ENCODE measurements around the gene PHACTR1.

Gene PHACTR1

DNA sequence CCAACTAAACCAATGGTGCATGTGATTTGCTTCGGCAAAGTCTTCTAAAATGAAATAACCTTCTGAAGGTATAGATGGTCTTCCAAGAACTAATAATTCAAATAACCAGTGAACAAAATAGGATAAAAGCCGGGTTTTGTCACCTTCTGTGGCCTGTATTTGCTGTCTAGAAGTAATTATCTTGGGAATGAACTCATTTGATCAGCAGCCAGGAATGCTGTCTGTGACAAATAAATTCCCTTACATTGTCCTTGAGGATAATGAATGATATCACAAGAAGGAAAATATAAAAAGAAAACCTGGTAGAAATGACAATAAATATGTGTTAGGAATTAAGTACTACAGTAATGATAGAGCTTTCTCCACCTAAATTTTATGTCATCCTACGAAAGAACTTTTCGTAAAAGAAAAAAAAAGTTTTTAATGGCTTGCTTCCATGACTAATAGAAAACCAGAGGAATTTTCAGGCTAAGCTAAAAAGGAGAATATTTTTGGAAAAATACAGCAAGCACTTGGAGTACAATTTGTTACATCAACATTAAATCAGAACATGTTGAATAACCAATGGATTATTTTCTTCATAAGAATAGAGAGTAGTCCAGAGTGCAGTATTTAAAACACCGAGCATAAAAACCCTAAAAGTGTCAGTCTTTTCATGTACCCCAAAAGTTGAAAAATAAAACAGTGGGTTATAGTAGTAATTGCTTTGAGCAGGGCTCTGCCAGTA, 364.1 kb downstream of the PHACTR1 start:
- FAIRE-seq (no peak), DNase-seq (ENCODE audit: insufficient read length, low spot score) (no peak)
- no peak for TF ChIP-seq TAF1 (IDR thresholded peaks at IDR 0.05; ENCODE audit: low read depth, low read length)
- no peak for TF ChIP-seq POLR2A (IDR thresholded peaks at IDR 0.05; ENCODE audit: low read depth, low read length)
- TF ChIP-seq POU2F2 (IDR thresholded peaks at IDR 0.05; ENCODE audit: low read depth, low read length), result no peak
- TF ChIP-seq PAX5 (IDR thresholded peaks at IDR 0.05; ENCODE audit: insufficient read depth, low read length, severe bottlenecking), result no peak
- no peak for TF ChIP-seq POLR2AphosphoS5 (IDR thresholded peaks at IDR 0.05; ENCODE audit: low read depth, low read length)
- TF ChIP-seq SPI1 (IDR thresholded peaks at IDR 0.05; ENCODE audit: low read depth, low read length), result no peak

DNA sequence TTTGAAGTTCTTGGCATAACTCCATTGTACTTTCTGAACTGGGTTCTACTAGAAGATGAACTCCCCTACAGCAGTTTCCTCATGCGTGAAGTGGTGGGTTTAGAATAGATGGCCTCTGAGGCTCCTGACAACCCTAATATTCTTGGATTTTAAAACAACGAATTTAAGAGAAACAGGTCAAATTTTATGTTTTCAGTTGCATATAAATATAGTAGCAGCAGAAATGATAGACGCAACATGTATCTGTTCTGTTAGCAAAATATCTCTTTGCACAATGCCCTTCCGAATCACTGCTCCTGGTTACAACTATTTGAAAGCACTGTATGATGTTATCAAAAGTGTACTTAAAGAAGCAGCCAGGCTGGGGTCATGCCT, 364.6 kb downstream of the PHACTR1 start:
- TF ChIP-seq TAF1 (IDR thresholded peaks at IDR 0.05; ENCODE audit: low read depth, low read length) (no peak), SPI1 (IDR thresholded peaks at IDR 0.05; ENCODE audit: low read depth, low read length) (no peak), POU2F2 (IDR thresholded peaks at IDR 0.05; ENCODE audit: low read depth, low read length) (no peak), PAX5 (IDR thresholded peaks at IDR 0.05; ENCODE audit: insufficient read depth, low read length, severe bottlenecking) (no peak), POLR2AphosphoS5 (IDR thresholded peaks at IDR 0.05; ENCODE audit: low read depth, low read length) (no peak), POLR2A (IDR thresholded peaks at IDR 0.05; ENCODE audit: low read depth, low read length) (no peak)
- no peak for DNase-seq (ENCODE audit: insufficient read length, low spot score)
- FAIRE-seq, result no peak

DNA sequence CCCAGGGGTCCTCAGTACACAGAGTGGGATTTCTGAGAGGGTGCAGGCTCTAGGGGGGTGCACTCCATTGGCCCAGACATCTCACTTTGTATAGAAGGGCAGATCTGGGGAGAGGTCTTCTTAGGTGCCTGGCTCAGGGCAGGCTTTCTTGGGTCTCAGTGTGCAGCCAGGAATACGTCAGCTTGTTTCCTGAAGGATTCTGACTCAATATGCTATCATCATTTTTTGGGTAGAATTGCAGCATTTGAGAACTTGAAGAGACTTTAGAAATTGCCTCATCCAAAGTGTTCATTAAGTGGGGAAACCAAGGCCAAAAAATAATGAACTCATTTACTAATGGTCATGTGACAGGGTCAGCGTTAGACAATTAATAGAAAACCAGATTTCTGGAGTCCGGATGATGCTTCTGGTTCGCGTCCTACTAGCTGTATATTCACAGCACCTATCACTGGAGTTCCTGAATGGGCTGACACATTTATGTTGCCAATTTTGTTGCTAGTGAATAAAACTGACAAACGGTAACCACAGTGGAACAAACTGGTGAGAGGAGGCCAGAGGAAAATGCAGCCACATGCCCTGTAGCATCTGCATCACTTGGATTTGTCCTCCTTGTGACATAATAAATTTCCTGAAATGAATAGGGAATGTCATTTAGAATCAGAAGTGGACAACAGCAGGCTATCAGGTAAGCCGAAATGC, 372.9 kb downstream of the PHACTR1 start:
- no peak for FAIRE-seq
- no peak for DNase-seq (ENCODE audit: insufficient read length, low spot score)
- no peak for TF ChIP-seq PAX5 (IDR thresholded peaks at IDR 0.05; ENCODE audit: insufficient read depth, low read length, severe bottlenecking)
- no peak for TF ChIP-seq TAF1 (IDR thresholded peaks at IDR 0.05; ENCODE audit: low read depth, low read length)
- TF ChIP-seq SPI1 (IDR thresholded peaks at IDR 0.05; ENCODE audit: low read depth, low read length), result no peak
- TF ChIP-seq POU2F2 (IDR thresholded peaks at IDR 0.05; ENCODE audit: low read depth, low read length), result no peak
- TF ChIP-seq POLR2AphosphoS5 (IDR thresholded peaks at IDR 0.05; ENCODE audit: low read depth, low read length), result no peak
- no peak for TF ChIP-seq POLR2A (IDR thresholded peaks at IDR 0.05; ENCODE audit: low read depth, low read length)

DNA sequence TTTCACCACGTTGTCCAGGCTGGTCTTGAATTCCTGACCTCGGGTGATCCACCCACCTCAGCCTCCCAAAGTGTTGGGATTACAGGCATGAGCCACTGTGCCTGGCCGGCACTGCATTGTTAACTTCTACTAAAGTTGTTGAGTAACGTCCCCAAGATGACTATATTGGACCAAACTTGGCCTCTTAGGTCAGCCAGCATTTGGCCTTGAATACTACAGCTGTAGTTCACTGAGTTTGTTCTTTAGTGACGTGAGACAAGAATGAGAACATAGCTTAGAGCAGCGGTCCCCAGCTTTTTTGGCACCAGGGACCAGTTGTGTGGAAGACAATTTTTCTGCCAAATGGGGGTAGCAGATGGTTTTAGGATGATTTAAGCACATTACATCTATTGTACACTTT, 374.6 kb downstream of the PHACTR1 start:
- DNase-seq (ENCODE audit: insufficient read length, low spot score) (no peak), FAIRE-seq (no peak)
- TF ChIP-seq PAX5 (IDR thresholded peaks at IDR 0.05; ENCODE audit: insufficient read depth, low read length, severe bottlenecking) (no peak), SPI1 (IDR thresholded peaks at IDR 0.05; ENCODE audit: low read depth, low read length) (no peak), POLR2A (IDR thresholded peaks at IDR 0.05; ENCODE audit: low read depth, low read length) (no peak), TAF1 (IDR thresholded peaks at IDR 0.05; ENCODE audit: low read depth, low read length) (no peak), POU2F2 (IDR thresholded peaks at IDR 0.05; ENCODE audit: low read depth, low read length) (no peak), POLR2AphosphoS5 (IDR thresholded peaks at IDR 0.05; ENCODE audit: low read depth, low read length) (no peak)

DNA sequence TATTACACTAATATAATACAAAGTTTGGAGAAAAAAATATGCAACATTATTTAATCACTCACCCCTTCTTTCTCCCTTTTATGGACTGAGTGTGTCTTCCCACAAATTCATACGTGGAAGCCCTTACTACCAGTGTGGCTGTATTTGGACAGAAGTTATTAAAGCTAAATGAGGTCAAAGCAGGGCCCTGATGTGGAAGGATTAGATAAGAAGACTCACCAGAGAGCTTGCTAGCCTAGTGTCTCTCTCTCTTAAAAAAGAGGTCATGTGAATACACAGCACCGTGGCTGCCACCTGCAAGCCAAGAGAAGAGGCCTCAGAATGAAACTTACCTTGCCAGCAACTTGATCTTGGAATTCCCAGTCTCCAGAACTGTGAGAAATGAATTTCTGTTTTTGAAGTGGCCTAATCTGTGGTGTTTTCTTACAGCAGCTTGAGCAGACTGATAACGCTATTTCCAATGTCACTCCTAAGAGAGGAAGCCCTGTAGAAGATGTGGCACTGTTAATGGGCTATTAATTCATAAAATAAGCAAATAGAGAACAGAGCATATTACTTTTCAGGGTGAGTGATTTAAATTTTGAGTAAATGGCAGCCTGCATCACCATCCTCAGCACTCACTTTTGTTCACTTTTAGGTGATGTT, 378.3 kb downstream of the PHACTR1 start:
- no peak for TF ChIP-seq POU2F2 (IDR thresholded peaks at IDR 0.05; ENCODE audit: low read depth, low read length)
- no peak for TF ChIP-seq POLR2A (IDR thresholded peaks at IDR 0.05; ENCODE audit: low read depth, low read length)
- TF ChIP-seq SPI1 (IDR thresholded peaks at IDR 0.05; ENCODE audit: low read depth, low read length), result no peak
- TF ChIP-seq POLR2AphosphoS5 (IDR thresholded peaks at IDR 0.05; ENCODE audit: low read depth, low read length), result no peak
- DNase-seq (ENCODE audit: insufficient read length, low spot score) (no peak), FAIRE-seq (no peak)

DNA sequence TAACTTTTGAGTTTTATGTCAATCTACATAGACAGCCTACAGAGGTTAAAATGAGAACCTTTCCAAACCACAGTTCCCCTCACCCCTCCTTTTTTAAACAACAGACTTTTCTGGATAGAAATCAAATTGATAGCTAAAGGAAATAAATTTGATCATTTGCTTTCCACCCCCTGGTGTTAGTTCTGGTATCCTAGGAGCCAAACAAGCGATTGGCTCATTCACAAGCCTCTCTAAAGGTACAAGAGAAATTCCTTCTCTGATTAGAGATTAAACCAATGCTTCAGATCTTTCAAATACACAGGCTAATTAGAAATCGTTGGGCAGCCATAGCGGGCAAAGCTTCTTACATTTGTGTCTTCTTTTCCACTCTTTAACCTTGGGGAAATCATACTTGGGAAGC, 379.5 kb downstream of the PHACTR1 start:
- no peak for DNase-seq (ENCODE audit: insufficient read length, low spot score)
- FAIRE-seq, result no peak
- no peak for TF ChIP-seq POLR2AphosphoS5 (IDR thresholded peaks at IDR 0.05; ENCODE audit: low read depth, low read length)
- no peak for TF ChIP-seq SPI1 (IDR thresholded peaks at IDR 0.05; ENCODE audit: low read depth, low read length)
- TF ChIP-seq PAX5 (IDR thresholded peaks at IDR 0.05; ENCODE audit: insufficient read depth, low read length, severe bottlenecking), result no peak
- no peak for TF ChIP-seq POU2F2 (IDR thresholded peaks at IDR 0.05; ENCODE audit: low read depth, low read length)
- no peak for TF ChIP-seq POLR2A (IDR thresholded peaks at IDR 0.05; ENCODE audit: low read depth, low read length)
- no peak for TF ChIP-seq TAF1 (IDR thresholded peaks at IDR 0.05; ENCODE audit: low read depth, low read length)

DNA sequence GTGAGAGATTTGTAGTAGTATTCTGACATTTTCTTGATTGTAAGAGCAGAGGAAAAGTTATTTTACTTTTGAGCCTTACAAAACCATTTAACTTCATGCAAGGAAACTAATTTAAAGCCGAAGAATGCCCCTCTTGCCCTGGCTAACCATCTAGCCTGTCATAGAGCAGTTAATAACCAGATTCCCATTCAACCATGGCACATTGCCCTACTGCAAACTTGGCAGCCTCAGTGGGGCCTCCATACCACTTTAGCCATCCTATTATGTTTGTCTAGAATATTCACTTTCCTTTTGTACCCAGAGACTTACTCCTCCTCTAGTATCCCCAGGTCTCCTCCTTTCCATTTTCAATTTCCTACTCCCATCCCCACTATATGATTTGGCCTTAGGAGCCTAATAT, 380.9 kb downstream of the PHACTR1 start:
- FAIRE-seq (no peak), DNase-seq (ENCODE audit: insufficient read length, low spot score) (no peak)
- TF ChIP-seq POLR2A (IDR thresholded peaks at IDR 0.05; ENCODE audit: low read depth, low read length) (no peak), TAF1 (IDR thresholded peaks at IDR 0.05; ENCODE audit: low read depth, low read length) (no peak), SPI1 (IDR thresholded peaks at IDR 0.05; ENCODE audit: low read depth, low read length) (no peak), POU2F2 (IDR thresholded peaks at IDR 0.05; ENCODE audit: low read depth, low read length) (no peak), POLR2AphosphoS5 (IDR thresholded peaks at IDR 0.05; ENCODE audit: low read depth, low read length) (no peak), PAX5 (IDR thresholded peaks at IDR 0.05; ENCODE audit: insufficient read depth, low read length, severe bottlenecking) (no peak)

DNA sequence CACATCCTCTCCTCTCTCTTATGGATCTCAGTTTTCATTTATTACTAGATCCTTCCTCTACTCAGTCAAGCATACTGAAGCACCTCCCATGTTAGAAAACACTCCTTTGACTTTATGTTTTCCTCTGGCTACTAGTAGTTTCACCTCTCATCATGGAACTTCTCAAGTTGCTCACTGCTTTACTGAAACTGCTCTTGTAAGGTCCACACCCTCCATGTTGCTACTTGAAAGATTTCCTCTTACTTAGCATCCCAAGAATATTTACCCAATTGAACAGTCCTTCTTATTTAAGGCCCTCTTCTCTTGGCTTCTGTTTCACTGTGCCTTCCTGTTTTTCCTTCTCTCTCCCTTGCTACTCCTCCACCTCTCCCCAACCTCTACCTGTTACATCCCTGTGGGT, 381.4 kb downstream of the PHACTR1 start:
- TF ChIP-seq POLR2A (IDR thresholded peaks at IDR 0.05; ENCODE audit: low read depth, low read length) (no peak), POLR2AphosphoS5 (IDR thresholded peaks at IDR 0.05; ENCODE audit: low read depth, low read length) (no peak), SPI1 (IDR thresholded peaks at IDR 0.05; ENCODE audit: low read depth, low read length) (no peak), PAX5 (IDR thresholded peaks at IDR 0.05; ENCODE audit: insufficient read depth, low read length, severe bottlenecking) (no peak), TAF1 (IDR thresholded peaks at IDR 0.05; ENCODE audit: low read depth, low read length) (no peak)
- DNase-seq (ENCODE audit: insufficient read length, low spot score), result no peak
- FAIRE-seq, result no peak

DNA sequence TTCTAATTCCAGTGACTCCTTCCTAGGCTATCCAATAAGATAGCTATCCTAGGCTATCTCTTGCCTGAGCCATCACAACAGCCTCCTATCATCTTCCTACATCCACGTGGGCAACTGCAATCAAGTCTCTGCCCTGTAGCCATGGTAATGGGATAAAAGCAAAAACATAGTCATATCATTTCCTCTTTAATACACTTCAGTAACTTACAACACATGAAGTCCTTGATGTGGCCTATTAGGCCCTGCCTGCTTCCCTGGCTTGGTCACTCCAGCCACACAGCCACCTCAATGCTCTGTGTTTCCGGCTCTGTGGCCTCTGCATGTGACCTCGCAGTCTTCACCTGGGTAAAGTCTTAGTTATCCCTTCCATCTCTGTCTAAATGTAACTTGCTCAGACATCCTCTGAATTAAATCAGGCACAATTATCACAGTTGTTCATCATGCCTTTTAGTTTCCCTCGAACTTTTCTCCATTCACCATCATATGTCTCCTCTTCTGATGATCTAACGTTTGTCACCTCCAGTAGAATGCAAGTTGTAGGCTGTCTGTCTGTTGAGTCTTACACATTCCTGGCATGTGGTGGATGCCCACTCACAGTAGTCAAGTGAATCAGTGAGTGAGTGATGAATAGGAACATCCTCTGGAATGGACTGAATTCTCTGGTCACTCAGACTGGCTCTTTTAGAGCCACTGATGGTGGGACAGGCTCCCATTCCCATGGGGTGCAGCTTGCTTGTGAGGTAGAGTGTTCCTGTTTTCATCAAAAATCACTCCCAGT, 382.4 kb downstream of the PHACTR1 start:
- DNase-seq (ENCODE audit: insufficient read length, low spot score) (no peak), FAIRE-seq (peak; percentile 40)
- TF ChIP-seq SPI1 (IDR thresholded peaks at IDR 0.05; ENCODE audit: low read depth, low read length), result peak; percentile 41
- no peak for TF ChIP-seq PAX5 (IDR thresholded peaks at IDR 0.05; ENCODE audit: insufficient read depth, low read length, severe bottlenecking)

Measured in GM12891 (cell line).